GM18519 (cell line): ENCODE data around the gene TMEM235.

Experiments used
- ATAC-seq: cut with Tn5 transposase; IDR thresholded peaks from one replicate; pipeline ENCODE4 v1.9.1; 2021; ENCODE audit warnings: mild to moderate bottlenecking, moderate library complexity; ENCODE audit not compliant: unreplicated experiment, low FRiP score

Gene TMEM235

DNA sequence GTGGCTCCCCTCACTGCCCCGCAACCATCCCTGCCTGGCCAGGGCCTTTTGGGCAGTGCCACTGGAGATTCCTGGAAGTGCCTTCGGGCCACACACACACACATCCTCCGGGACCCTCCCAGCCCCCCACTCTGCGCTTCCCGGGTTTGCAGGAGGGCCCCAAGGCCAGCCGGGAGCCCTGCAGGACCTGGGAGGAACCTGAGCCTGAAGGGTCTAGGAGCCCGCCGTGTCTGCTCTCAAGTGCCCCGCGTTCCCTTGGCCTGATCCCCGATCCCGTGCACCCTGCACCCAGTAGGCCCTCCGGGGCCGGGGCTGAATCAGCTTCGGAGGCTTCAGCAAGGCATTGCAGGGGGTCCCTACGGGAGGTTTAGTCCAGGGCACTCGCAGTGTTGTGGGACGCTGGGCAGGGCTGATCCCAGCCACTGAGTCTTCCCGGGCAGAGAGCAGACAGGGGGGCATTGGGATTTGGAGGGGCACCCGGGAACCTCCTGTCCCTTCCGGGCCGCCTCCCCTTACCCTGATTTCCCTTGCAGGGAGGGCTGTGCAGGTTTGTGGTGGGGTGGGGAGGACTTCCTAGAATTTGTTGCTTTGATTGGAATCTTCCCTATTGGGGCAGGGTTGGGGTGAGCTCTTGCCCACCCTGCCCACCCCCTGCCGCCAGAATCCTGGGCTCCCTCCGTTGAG is 36.9 kb downstream of the TMEM235 start:
- ATAC-seq: no peak

GRCh38 chr17:78268951-78269905 is 37.8 kb downstream of the TMEM235 start:
- no peak for ATAC-seq

GRCh38 chr17:78269955-78270381 is 38.5 kb downstream of the TMEM235 start:
- ATAC-seq: no peak

- ATAC-seq: no peak
Observed at GRCh38 chr17:78271419-78272170, 40.2 kb downstream of the TMEM235 start.

DNA sequence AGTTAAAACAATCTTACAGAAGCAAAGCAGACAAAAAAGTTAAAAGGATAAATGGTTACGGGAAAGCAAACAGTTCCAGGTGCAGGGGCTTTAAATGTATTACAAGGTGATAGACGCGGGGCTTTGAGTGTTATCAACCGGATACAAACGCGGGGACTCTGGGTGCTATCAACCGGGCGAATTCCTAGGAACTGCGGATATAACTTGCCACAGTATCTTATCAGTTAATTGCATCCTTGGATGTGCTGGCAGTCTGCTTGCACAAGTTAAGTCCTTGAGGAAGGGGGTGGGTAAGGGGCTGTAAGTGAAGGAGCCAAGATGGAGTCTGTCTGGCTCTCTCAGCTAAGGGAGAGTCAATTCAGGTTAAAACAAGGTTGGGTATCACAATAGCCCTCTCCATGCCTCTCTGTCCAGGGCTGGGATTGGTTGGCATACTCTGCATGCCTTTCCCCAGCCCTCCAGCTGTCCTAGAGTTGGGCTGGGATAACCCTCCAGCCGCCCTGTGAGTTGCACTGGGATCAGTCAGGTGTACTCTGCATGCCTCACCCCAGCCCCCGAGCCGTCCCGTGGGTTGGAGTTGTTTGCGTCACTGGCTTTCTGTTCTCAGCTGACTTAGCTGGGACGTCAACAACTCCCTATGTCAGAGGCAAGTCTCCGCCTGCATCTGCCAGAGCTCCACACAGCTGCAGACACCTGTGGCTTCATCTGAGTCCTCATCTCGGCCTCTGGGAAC is 40.9 kb downstream of the TMEM235 start:
- no peak for ATAC-seq

GRCh38 chr17:78272914-78273258 is 41.5 kb downstream of the TMEM235 start:
- no peak for ATAC-seq

DNA sequence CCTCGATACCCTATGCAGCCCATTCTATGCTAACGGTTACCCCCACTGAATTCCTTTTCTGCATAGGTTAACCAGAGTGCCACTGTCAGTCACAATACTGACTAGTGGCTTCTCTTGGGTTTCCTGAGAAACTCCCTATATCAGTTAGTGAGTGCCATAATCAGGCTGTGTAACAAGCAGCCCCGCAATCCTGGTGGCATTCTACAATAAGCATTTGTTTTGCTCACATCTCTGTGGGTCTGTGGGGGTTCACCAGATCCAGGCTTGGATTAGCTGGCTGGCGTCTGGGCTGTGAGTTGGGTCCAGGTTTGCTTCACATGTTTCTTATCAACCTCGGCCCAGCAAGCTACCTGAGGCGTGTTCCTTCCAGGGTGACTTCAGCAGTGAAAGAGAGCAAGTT is 42.4 kb downstream of the TMEM235 start:
- no peak for ATAC-seq

DNA sequence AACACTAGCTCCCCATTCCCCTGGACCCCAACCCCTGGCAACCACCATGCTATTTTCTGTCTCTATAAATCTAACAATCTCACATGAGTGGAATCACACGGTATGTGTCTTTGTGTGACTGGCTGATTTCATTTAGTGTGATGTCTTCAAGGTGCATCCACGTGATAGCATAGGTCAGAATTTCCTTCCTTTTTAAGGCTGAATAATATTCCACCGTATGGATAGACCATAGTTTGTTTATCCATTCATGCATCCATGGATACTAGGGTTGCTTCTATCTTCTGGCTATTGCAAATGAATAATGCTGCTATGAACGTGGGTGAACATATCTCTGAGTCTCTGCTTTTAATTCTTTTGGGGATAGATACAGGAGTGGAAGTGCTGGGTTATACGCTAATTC is 43.9 kb downstream of the TMEM235 start:
- no peak for ATAC-seq

DNA sequence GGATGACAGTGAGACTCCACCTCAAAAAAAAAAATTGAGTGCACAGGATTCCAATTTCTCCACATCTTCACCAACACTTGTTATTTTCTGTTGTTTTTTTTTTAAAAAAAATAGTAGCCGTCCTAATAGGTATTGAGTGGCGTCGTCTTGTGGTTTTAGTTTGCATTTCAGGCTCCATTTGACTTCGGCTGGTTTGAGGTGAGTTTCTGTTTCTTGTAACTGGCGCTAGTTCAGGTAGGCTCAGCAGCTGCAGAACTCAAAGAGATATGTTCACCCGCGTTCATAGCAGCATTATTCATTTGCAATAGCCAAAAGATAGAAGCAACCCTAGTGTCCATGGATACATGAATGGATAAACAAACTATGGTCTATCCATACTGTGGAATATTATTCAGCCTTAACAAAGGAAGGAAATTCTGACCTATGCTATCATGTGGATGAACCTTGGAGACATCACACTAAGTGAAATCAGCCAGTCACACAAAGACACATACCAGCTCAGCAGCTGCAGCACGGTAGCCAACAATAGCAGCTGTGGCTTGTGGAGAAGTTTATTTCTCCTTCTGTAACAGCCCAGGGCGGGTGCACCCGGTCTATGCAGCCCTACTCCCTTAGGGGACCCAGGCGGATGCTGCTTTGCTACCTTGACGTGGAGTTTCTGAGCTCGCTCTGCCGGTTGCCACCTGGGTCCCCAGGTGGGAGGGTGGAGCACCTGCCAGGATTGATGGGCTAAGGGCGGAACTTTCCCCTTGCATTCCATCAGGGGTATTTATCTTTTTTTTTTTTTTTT is 44.9 kb downstream of the TMEM235 start:
- ATAC-seq: no peak

DNA sequence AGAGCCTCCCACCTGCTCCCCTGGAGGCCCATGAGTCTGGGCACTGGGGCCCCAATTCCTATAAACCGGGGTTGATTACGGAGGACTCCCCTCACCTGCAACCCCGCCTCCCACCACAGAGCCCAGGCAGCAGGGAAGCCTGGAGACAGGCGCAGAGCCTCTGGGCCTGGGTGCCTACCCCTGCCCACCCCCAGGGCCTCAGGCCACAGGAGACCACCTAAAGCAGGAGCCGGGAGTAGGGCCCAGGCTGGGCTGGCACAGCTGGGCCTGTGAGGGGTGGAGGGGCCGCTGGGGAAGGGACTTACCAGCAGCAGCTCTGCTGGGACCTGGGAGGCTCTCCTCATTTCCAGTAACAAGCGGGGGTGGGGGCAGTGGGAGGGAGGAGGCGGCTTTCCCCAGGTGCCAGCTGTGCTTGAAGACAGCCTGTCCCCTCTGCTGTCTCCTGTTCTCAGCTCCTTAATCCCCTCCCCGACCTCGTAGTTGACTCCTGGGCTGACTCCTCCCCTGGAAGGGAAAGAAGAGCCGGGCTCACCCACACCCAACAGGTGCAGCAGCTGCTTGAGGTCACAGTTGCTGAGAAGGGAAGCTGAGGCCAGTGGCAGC is 46.8 kb downstream of the TMEM235 start:
- ATAC-seq: no peak

DNA sequence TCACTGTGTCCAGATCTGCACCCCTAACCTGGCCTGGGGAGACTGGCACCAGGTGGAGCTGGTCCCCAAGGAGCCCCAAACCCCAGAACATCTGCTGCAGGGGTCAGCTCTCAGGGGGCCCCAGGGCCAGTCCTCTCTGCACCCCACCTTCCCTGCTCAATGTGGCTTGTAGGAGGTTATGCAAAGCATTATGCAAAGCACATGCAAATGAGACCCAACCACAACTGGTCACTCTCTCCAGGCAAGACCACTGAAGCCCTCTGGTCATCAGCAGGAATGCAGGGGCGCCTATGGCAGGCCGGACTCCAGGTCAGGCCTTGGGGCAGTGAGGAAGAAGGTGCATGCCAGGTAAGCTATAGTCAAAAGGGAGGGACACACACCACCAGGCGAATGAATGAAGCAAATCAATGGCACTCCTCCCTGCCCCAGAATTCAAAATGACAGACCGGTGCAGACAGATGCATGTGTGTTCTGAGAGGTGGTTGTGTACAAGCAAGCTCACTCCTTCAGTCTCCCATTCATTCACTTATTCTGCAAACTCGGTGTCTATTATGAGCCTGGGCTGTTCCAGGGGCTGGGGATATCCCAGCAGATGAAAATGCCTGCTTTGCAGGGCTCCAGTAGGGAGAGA is 48.0 kb downstream of the TMEM235 start:
- no peak for ATAC-seq

- ATAC-seq: no peak
Observed at GRCh38 chr17:78281249-78281845, 49.9 kb downstream of the TMEM235 start.

- no peak for ATAC-seq
Observed at GRCh38 chr17:78284146-78284545, 52.7 kb downstream of the TMEM235 start.

DNA sequence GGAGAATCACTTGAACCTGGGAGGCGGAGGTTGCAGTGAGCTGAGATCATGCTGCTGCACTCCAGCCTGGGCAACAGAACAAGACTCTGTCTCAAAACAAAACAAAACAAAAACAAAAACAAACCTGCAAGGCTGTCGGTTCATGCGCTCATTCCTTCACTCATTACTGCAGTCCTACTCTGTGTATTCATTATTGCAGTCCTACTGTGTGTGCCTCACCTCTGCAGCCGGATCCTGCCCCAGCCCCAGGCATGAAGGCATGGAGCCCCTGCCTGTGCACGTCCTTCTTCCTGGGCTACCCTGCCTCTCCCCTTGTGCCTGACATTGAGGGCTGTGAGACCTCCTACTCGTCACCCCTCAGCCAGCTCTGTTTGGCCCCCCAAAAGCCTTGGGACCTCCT is 57.6 kb downstream of the TMEM235 start:
- no peak for ATAC-seq

DNA sequence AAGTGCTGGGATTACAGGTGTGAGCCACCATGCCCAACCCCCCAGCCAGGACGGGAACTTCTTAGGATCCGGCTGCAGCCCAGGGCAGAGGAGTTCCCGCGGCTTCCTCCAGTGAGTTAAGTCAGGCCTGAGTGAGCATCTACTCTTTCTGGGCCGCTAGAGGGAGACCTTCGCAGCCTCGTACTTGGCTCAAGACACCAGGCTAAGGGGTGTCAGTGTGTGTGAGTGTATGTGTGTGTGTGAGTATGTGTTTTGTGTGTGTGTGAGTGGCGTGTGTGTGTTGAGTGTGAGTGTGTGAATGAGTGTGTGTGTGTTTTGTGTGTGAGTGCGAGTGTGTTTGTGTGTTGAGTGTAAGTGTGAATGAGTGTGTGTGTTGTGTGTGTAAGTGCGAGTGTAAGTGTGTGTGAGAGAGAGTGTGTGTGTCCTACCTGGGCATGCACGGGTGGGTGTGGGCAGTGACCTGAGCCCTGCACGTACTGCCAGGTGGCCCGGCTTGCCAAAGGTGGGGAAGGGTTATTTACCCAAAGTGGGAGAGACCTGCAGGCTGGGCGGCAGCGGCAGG is 58.5 kb downstream of the TMEM235 start:
- ATAC-seq: no peak
